Activated CD8-positive, alpha-beta memory T cell treated with anti-CD3 and anti-CD28 coated beads, Interleukin-2, amount 10 ng/mL, durations not matched to agents 7 days and 5 days (primary cell): ENCODE data around the gene PPIP5K1. TPM values are rescaled to one million over a fixed set of nuclear protein-coding genes. Genes with fewer than 3 reads are reported as not detected.

Source experiments
- ATAC-seq: fragments of 150-1000 bp; cut with Tn5 transposase; one replicate; pipeline ENCODE4 v1.10.0; 2021; ENCODE audit warnings: moderate library complexity
- CTCF ChIA-PET: fragments of 350-600 bp; sonication (Branson Sonifier 250); formaldehyde crosslinking; loops from one replicate; lab custom pipeline; 2021; ENCODE audit warnings: antibody characterized with exemption; lab: Charles Lee
- DNase-seq: peaks from one replicate; pipeline ENCODE4 v3.0.0-alpha.2; 2020
- H3K27ac Mint-ChIP-seq: one replicate; pipeline ENCODE4 v1.8.0; 2021; ENCODE audit warnings: mild to moderate bottlenecking, mixed read lengths
- H3K27me3 Mint-ChIP-seq: one replicate; pipeline ENCODE4 v1.8.0; 2021; ENCODE audit warnings: mixed read lengths
- H3K36me3 Mint-ChIP-seq: one replicate; pipeline ENCODE4 v1.8.0; 2021; ENCODE audit warnings: mild to moderate bottlenecking, mixed read lengths
- H3K4me1 Mint-ChIP-seq: one replicate; pipeline ENCODE4 v1.8.0; 2021; ENCODE audit warnings: mixed read lengths
- H3K4me3 Mint-ChIP-seq: one replicate; pipeline ENCODE4 v1.8.0; 2021; ENCODE audit warnings: mild to moderate bottlenecking, moderate library complexity, mixed read lengths
- H3K9me3 Mint-ChIP-seq: one replicate; pipeline ENCODE4 v1.8.0; 2022; ENCODE audit warnings: low read depth, mixed read lengths
- total RNA-seq, 2 experiments: library from RNA; stranded (reverse); gene quantifications; one replicate each; pipeline ENCODE4 v1.2.3, GENCODE V29; 2021

PPIP5K1 gene
- total RNA-seq, 2 experiments from 2014 or later: 33.5 to 34.2 TPM

DNA sequence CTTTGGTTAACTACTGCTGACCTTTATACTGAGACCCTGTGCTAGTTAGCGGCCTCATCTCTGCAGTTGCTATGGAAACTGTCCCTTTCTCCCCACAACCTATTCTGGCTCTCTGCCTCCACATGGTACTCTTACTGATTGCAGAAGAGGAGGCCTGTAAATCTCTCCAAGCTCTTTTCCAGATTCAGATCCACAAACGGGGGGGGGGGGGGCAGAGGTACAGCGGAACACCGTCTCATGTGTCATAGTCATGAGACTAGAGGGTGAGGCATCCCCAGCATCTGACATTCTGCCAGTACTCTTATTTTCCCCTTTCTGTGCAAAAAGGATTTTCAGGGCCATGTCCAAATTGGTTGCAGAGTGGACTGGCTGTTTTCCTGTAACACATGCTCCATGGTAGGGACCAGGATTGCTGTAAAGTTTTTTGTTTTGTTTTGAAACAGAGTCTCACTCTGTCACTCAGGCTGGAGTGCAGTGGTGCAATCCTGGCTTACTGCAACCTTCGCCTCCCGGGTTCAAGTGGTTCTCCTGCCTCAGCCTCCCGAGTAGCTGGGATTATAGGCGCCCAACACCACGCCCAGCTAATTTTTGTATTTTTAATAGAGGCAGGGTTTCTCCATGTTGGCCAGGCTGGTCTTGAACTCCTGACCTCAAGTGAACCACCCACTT is 80.9 kb downstream of the PPIP5K1 start:
- H3K4me3 Mint-ChIP-seq: no peak overlapping the region
- H3K36me3 Mint-ChIP-seq: peaks cover 2% of the 10 kb centered on the region
- peak overlapping the region; percentile 29 for H3K27ac Mint-ChIP-seq
- DNase-seq (no peak), ATAC-seq (no peak)
- H3K4me1 Mint-ChIP-seq: peaks cover 40% of the 10 kb centered on the region
- no peaks in the 10 kb centered on the region for H3K9me3 Mint-ChIP-seq
- H3K27me3 Mint-ChIP-seq: no peaks in the 10 kb centered on the region
- CTCF ChIA-PET: interaction anchor here (3.5 kb wide), 1 partner anchor 16 kb away, joined by 32 read pairs; the partner anchor contains the start of gene TP53BP1

DNA sequence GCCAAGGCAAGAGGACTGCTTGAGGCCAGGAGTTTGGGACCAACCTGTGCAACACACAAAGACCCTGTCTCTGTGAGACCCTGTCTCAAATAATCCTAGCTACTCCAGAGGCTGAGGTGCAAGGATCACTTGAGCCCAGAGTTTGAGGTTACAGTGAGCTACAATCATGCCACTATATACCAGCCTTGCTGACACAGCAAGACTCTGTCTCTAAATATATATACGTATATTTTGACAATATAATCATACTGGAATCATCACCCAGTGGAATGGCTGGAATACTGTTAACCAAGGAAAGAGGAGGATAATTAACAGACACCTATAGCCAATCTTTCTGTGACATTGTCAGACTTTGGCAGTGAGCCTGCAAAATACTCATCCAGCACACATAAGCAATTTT is 81.6 kb downstream of the PPIP5K1 start:
- peaks cover 3% of the 10 kb centered on the region for H3K36me3 Mint-ChIP-seq
- H3K4me1 Mint-ChIP-seq: peaks cover 33% of the 10 kb centered on the region
- H3K27me3 Mint-ChIP-seq: no peaks in the 10 kb centered on the region
- CTCF ChIA-PET: no interaction called here
- ATAC-seq (no peak), DNase-seq (no peak)
- no peaks in the 10 kb centered on the region for H3K9me3 Mint-ChIP-seq
- H3K27ac Mint-ChIP-seq: no peak overlapping the region
- H3K4me3 Mint-ChIP-seq: no peak overlapping the region

DNA sequence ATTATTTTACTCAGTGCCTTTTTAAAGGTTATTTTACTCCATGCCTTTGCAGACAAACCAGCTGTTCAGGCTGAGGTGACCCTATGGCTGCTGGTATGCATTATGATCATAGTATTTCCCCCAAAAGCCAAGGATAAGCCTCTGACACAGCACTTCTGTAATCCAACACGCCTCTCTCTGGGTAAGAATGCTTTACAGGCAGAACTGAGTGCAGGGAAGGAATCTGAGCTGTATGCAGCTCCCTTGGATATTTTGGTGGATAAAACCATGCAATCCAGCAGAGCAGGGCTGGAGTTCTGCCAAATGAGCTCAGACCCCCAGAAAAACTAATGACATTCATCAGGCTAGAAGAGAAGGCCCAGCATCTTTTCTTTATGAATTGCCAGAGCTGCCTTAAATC is 84.3 kb downstream of the PPIP5K1 start:
- peaks cover 8% of the 10 kb centered on the region for H3K4me1 Mint-ChIP-seq
- H3K36me3 Mint-ChIP-seq: peaks cover 3% of the 10 kb centered on the region
- H3K9me3 Mint-ChIP-seq: no peaks in the 10 kb centered on the region
- H3K27me3 Mint-ChIP-seq: no peaks in the 10 kb centered on the region
- no peak for ATAC-seq
- no peak overlapping the region for H3K4me3 Mint-ChIP-seq
- DNase-seq: no peak
- CTCF ChIA-PET: no interaction called here
- H3K27ac Mint-ChIP-seq: no peak overlapping the region

DNA sequence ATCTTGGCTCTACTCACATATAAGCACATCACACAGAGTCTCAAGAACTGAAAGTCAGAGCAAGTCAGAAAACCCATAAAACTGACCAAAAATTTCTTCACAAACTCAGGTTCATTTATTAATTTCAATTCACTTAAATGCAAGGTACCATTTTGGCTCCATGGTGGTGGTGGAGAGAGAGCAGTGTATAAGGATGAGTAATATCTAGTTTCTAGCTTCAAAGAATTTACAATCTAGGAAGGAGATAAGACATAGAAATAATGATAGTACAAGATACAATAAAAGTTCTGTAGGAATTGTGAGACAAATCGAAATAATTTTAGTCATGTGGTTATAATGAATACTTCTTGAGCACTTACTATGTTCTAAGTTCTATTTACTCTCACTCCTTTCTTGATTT is 90.4 kb downstream of the PPIP5K1 start:
- Mint-ChIP-seq H3K4me3 (no peak overlapping the region), H3K27ac (no peak overlapping the region), H3K4me1 (no peaks in the 10 kb centered on the region), H3K9me3 (no peaks in the 10 kb centered on the region), H3K36me3 (peaks cover 2% of the 10 kb centered on the region), H3K27me3 (no peaks in the 10 kb centered on the region)
- DNase-seq (no peak), ATAC-seq (no peak)
- CTCF ChIA-PET: interaction anchor here (3.4 kb wide), 1 partner anchor 11 kb away, joined by 14 read pairs; no protein-coding TSS in a partner anchor

DNA sequence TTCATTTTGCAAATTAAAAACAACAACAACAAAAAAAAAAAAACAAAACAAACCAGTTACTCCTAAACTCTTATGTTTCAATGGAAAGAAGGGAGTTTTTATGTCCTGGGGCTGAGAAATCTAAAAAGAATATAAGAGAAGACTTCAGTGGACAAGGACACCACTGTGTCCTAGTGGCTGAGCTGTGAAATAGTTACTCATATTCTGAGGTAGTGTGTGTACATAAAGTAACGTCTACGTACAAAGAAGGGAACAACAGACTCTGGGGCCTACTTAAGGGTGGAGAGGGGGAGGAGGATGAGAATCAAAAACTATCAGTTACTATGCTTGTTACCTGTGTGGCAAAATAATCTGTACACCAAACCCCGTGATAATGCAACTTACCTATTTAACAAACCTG is 91.0 kb downstream of the PPIP5K1 start:
- CTCF ChIA-PET: interaction anchor here (3.4 kb wide), 1 partner anchor 12 kb away, joined by 14 read pairs; no protein-coding TSS in a partner anchor
- H3K27ac Mint-ChIP-seq: no peak overlapping the region
- H3K9me3 Mint-ChIP-seq: no peaks in the 10 kb centered on the region
- H3K27me3 Mint-ChIP-seq: no peaks in the 10 kb centered on the region
- H3K4me1 Mint-ChIP-seq: peaks cover under 1% of the 10 kb centered on the region
- no peak for ATAC-seq
- peaks cover 2% of the 10 kb centered on the region for H3K36me3 Mint-ChIP-seq
- H3K4me3 Mint-ChIP-seq: no peak overlapping the region
- DNase-seq: no peak

DNA sequence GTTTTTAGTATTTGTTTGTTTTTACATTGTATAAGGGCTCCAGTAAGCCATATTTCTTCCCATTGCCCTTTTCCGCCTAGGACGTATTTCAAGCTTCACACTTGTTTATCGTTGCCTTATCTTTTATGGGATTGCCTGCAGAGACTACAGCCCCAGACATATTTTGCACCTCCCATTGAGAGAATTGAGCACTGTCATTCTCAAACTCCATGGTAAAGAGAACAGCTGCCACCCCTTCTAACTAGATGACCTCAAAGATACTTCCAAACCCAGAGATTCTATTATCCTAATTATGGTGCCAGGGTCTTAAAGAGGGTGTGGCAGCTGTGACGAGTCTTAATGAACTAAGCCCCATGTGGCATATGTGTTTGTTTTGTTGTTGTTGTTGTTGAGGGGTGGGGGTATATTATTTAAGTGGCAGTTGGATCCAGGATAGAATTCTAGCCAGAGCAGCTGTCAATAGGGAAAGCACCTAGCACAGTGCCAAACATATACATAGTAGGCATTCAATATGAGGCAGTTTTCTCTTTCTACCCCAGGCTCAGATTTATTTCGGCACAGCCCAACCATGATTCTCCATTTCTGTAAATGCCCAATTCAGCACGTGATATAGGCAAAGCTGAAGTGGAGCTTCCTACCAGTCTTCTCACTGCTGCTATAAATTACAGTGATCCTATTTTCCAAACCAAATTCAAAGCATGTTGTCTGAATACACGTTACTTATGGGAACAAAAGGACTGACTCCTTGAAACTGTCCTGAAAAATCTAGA is 96.1 kb downstream of the PPIP5K1 start:
- CTCF ChIA-PET: interaction anchor here (0.7 to 4.2 kb wide), 4 partner anchors 10 to 59 kb away, joined by 3 to 32 read pairs (median 8); no protein-coding TSS in a partner anchor
- Mint-ChIP-seq H3K36me3 (peaks cover 8% of the 10 kb centered on the region), H3K4me1 (peaks cover 28% of the 10 kb centered on the region), H3K4me3 (peak overlapping the region; percentile 85), H3K27ac (peak overlapping the region; percentile 96), H3K9me3 (no peaks in the 10 kb centered on the region), H3K27me3 (no peaks in the 10 kb centered on the region)
- no peak for DNase-seq
- no peak for ATAC-seq

DNA sequence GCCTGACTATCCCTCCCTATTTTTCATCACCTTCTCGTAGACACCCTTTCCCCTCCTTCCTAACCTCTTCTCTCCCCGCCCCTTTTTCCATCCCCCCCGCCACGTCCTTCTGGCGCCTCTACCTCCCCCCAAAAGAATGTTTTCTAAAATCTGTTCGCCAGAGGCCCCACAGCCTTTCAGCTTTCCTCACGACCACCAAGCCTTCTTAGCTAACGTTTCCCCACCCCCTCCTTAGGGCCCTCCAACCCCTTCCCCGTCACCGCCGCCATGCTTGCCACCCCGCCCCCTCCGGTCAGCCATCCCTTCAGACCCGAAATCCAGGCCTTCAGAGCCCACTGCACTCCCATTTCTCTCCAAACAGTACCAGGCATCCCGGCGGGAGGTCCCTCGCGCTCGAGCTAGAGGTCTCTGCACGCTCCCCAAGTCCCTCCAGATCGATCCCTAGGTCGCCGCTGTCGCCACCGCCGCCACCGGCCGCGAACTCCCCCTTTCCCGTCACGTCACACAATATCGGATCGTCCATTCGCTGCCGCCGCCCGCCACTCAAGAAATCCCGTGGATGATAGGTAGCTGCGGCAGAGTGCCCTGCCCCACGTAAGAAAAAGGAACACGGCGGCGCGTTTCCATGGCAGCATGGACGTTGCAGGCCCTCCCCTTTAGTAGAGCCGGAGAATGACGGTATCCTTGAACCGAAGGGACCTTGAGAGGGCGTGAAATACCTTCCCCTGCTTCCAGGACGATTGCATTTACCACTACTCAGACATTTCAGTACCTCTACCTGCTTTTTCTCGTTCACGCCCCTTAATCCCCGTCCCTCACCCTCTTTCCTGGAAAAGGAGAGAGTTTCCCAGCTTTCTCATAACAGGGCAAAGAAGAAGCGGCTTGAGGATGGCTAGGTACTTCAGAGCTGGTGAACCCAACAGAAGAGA is 97.1 kb downstream of the PPIP5K1 start, which contains the start of gene TP53BP1:
TSS of gene TP53BP1 (minus strand) at position 484 of the 929 bp plus-strand sequence. CDS start at position 371, 113 bp downstream.
- peaks cover 12% of the 10 kb centered on the region for H3K36me3 Mint-ChIP-seq
- peak within 1 kb of the TSS; percentile 96 for H3K27ac Mint-ChIP-seq
- H3K4me1 Mint-ChIP-seq: peaks cover 31% of the 10 kb centered on the region
- ATAC-seq (peak; percentile 99), DNase-seq (peak; percentile 98)
- CTCF ChIA-PET: interaction anchor here (0.7 to 4.2 kb wide), 4 partner anchors 9 to 58 kb away, joined by 3 to 32 read pairs (median 8); no protein-coding TSS in a partner anchor
- H3K27me3 Mint-ChIP-seq: no peaks in the 10 kb centered on the region
- H3K9me3 Mint-ChIP-seq: no peaks in the 10 kb centered on the region
- H3K4me3 Mint-ChIP-seq: peak within 1 kb of the TSS; percentile 85

DNA sequence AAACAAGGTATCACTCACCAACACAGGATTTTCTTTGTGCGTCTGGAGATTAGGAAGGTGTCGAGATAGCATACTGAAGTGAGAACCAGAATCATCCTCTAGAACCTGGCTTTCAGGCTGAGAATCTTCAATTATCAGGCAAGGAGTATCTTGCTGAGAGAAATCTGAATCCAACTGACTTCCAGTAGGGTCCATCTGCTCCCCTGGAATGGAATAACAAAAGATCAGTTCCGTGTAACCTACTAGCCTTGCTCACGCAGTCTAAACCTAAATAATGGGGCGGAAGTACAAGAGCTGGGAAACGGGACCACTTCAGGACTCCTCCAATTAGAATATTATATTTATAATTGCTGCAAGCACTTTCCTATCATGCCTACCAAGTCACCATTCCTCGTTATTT is 97.7 kb downstream of the PPIP5K1 start:
- no peak for ATAC-seq
- H3K27ac Mint-ChIP-seq: peak overlapping the region; percentile 96
- H3K4me3 Mint-ChIP-seq: peak overlapping the region; percentile 85
- no peak for DNase-seq
- H3K9me3 Mint-ChIP-seq: no peaks in the 10 kb centered on the region
- H3K4me1 Mint-ChIP-seq: peaks cover 31% of the 10 kb centered on the region
- H3K27me3 Mint-ChIP-seq: no peaks in the 10 kb centered on the region
- CTCF ChIA-PET: interaction anchor here (2.5 to 4.2 kb wide), 2 partner anchors 18 to 22 kb away, joined by 12 to 32 read pairs; no protein-coding TSS in a partner anchor
- H3K36me3 Mint-ChIP-seq: peaks cover 14% of the 10 kb centered on the region

DNA sequence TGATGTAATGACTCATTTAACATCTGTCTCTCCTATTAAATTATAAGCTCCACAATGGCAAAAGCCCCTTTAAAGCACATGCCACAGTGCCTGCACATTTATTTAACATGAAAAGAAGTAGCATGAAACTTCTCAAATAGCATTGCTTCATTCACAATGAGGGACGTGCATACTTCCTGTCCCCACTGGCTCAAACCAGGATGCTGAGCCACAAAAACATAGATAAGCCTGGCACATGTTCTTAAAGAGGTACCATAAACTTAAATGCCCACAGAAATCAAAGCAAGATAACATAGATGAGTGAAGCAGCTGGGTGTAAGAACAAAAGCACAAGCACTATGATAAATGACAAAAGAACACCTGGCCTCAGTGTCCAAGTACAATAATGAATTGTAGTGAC is 100.8 kb downstream of the PPIP5K1 start:
- no peaks in the 10 kb centered on the region for H3K9me3 Mint-ChIP-seq
- peaks cover 15% of the 10 kb centered on the region for H3K36me3 Mint-ChIP-seq

DNA sequence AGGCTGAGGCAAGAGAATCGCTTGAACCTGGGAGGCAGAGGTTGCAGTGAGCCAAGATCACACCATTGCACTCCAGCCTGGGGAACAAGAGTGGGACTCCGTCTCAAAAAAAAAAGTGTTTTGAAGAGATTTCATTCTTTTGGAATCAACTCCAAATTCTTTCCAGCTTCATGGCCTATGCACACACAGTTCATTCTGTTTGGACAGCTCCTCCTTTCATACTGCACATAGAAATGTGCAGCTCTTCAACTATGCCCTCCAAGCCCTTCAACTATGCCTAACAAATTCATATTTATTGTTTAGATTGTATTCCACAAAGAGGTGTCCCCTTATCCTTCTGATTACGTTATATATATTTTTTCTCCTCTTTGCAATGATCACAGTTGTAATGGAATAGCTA is 101.2 kb downstream of the PPIP5K1 start:
- CTCF ChIA-PET: interaction anchor here (1.1 to 4.3 kb wide), 5 partner anchors 12 to 48 kb away, joined by 3 to 13 read pairs (median 3); no protein-coding TSS in a partner anchor
- H3K9me3 Mint-ChIP-seq: no peaks in the 10 kb centered on the region
- peaks cover 15% of the 10 kb centered on the region for H3K36me3 Mint-ChIP-seq
- peak overlapping the region; percentile 60 for H3K27ac Mint-ChIP-seq
- H3K4me1 Mint-ChIP-seq: peaks cover 28% of the 10 kb centered on the region
- ATAC-seq (no peak), DNase-seq (no peak)
- H3K4me3 Mint-ChIP-seq: no peak overlapping the region
- no peaks in the 10 kb centered on the region for H3K27me3 Mint-ChIP-seq

More for the DNA sequence above, 100.8 kb downstream of the PPIP5K1 start:
- CTCF ChIA-PET: interaction anchor here (1.1 to 4.3 kb wide), 5 partner anchors 12 to 48 kb away, joined by 3 to 13 read pairs (median 3); no protein-coding TSS in a partner anchor
- H3K4me3 Mint-ChIP-seq: no peak overlapping the region
- H3K27me3 Mint-ChIP-seq: no peaks in the 10 kb centered on the region
- peaks cover 31% of the 10 kb centered on the region for H3K4me1 Mint-ChIP-seq
- DNase-seq (peak; percentile 49), ATAC-seq (no peak)
- peak overlapping the region; percentile 60 for H3K27ac Mint-ChIP-seq

DNA sequence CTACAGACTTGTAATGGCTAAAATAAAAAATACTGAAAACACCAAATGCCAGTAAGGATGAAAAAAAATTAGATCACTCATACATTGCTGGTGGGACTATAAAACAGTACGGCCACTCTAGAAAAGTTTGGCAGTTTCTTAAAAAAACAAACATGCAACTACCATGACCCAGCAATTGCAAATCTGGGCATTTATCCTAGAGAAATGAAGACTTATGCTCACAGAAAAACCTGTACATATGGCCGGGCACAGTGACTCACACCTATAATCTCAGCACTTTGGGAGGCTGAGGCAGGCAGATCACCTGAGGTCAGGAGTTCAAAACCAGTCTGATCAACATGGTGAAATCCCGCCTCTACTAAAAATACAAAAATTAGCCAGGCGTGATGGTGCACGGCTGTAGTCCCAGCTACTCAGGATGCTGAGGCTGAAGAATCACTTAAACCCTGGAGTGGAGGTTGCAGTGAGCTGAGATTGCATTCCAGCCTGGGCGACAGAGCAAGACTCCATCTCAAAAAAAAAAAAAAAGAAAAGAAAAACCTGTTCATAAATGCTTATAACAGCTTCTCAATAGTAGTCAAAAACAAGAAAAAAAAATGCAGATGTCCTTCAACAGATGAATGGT is 102.6 kb downstream of the PPIP5K1 start:
- CTCF ChIA-PET: interaction anchor here (4.3 kb wide), 1 partner anchor 27 kb away, joined by 13 read pairs; no protein-coding TSS in a partner anchor

DNA sequence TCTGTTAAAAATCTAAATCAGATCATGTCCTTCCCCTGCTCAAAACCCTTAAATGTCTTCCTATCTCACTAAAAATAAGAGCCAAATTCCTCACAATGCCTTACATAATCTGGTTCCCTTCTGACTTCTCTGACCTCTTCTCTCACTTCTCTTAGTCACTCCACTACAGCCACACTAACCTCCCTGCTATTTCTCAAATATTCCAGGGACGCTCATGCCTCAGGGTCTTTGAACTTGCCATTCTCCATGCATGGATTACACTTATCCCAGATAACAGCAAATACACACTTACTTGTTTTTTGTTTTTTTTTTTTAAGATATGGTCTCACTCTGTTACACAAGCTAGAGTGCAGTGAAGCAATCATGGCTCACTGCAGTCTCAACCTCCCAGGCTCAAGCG is 105.6 kb downstream of the PPIP5K1 start:
- DNase-seq (no peak), ATAC-seq (no peak)
- Mint-ChIP-seq H3K36me3 (peaks cover 12% of the 10 kb centered on the region), H3K27ac (no peak overlapping the region), H3K27me3 (no peaks in the 10 kb centered on the region), H3K4me3 (no peak overlapping the region), H3K4me1 (peaks cover 9% of the 10 kb centered on the region), H3K9me3 (no peaks in the 10 kb centered on the region)
- CTCF ChIA-PET: interaction anchor here (1.0 to 1.3 kb wide), 3 partner anchors 9 to 29 kb away, joined by 3 to 5 read pairs (median 3); partner anchors contain the start of gene TP53BP1

More for the DNA sequence above, 102.6 kb downstream of the PPIP5K1 start:
- Mint-ChIP-seq H3K4me3 (no peak overlapping the region), H3K36me3 (peaks cover 15% of the 10 kb centered on the region), H3K27ac (no peak overlapping the region), H3K4me1 (peaks cover 20% of the 10 kb centered on the region), H3K9me3 (no peaks in the 10 kb centered on the region), H3K27me3 (no peaks in the 10 kb centered on the region)
- no peak for DNase-seq
- ATAC-seq: no peak
